Peyer's patch (tissue), 4 donors: Measurements from ENCODE around the gene CAMK1. TPM values are rescaled to one million over a fixed set of nuclear protein-coding genes. Genes with fewer than 3 reads are reported as not detected.

ENCODE experiments used
- DNase-seq, 3 donors: peaks; one replicate each; pipeline ENCODE4 v3.0.0-alpha.2; 2017 to 2019
- H3K27ac ChIP-seq, 4 donors: fragments of 200-600 bp; sonication (generic); one replicate each; pipeline ENCODE4 v1.5.1; 2016 to 2019
- H3K27me3 ChIP-seq, 2 donors: fragments of 200-600 bp; sonication (generic); one replicate each; pipeline ENCODE4 v1.5.1; 2019
- H3K36me3 ChIP-seq, 3 donors: fragments of 200-600 bp; sonication (generic); one replicate each; pipeline ENCODE4 v1.5.1; 2016 to 2019
- H3K4me1 ChIP-seq, 4 donors: fragments of 200-600 bp; sonication (generic); one replicate each; pipeline ENCODE4 v1.5.1; 2016 to 2019
- H3K4me3 ChIP-seq, 4 donors: fragments of 200-600 bp; sonication (generic); 1 replicate in 3 of 4; 2 replicates in 1 of 4; pipeline ENCODE4 v1.5.1; 2016 to 2019; ENCODE audit warnings: mild to moderate bottlenecking in 1 of 4
- H3K9me3 ChIP-seq, 4 donors: fragments of 200-600 bp; sonication (generic); one replicate each; pipeline ENCODE4 v1.5.1; 2016 to 2019; ENCODE audit warnings: mild to moderate bottlenecking in 1 of 4
- POLR2A ChIP-seq, 2 donors: fragments of 450-650 bp; IDR thresholded peaks; one replicate each; pipeline ENCODE4 v1.5.1; 2017; ENCODE audit warnings: antibody characterized with exemption in 2 of 2, mild to moderate bottlenecking in 2 of 2, moderate library complexity in 2 of 2
- total RNA-seq, 4 donors: library from RNA; depleted of rRNA; stranded (reverse); fragments of >200 nt; gene quantifications; one replicate each; pipeline ENCODE4 v1.1.0, GENCODE V29; 2016
- TF ChIP-seq, protein P1 (sequence below), 6 experiments: fragments of 450-650 bp in 4 of 6; fragments of 200-600 bp in 2 of 6; sonication (generic) in 1 of 6; IDR thresholded peaks; one replicate each; pipeline ENCODE4 v1.5.1; 2017 to 2019; ENCODE audit warnings: antibody characterized with exemption in 6 of 6, mild to moderate bottlenecking in 3 of 6, moderate library complexity in 1 of 6

CAMK1 gene
- total RNA-seq, 4 donors from 2014 or later: 5.6 to 51.2 (median 10.4) TPM

DNA sequence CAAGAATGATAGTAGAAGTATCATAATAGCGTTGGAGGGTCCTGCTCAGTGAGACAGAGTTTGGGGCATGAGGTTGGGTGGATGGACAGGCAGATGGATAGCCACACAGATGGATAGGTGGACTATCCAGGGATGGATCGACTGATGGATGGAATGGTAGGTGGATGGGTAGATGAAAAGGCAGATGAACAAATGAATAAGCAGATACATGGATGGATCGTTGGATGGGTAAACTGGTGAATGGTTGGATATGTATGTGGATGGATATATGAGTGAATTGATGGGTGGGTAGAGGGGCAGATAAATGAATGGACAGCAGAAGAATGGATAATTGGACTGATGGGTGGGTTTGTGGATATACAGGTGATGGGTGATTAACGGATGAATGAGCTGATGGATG lies 56.6 kb downstream of the CAMK1 start:
- Histone ChIP-seq H3K4me1 (peaks cover 0 to 13% (median 0%) of the 10 kb centered on the region in 4 donors), H3K27me3 (no peaks in the 10 kb centered on the region), H3K36me3 (no peaks in the 10 kb centered on the region), H3K4me3 (no peak overlapping the region), H3K27ac (no peak overlapping the region), H3K9me3 (no peaks in the 10 kb centered on the region)
- no peak for DNase-seq
- TF ChIP-seq, protein P1, sequence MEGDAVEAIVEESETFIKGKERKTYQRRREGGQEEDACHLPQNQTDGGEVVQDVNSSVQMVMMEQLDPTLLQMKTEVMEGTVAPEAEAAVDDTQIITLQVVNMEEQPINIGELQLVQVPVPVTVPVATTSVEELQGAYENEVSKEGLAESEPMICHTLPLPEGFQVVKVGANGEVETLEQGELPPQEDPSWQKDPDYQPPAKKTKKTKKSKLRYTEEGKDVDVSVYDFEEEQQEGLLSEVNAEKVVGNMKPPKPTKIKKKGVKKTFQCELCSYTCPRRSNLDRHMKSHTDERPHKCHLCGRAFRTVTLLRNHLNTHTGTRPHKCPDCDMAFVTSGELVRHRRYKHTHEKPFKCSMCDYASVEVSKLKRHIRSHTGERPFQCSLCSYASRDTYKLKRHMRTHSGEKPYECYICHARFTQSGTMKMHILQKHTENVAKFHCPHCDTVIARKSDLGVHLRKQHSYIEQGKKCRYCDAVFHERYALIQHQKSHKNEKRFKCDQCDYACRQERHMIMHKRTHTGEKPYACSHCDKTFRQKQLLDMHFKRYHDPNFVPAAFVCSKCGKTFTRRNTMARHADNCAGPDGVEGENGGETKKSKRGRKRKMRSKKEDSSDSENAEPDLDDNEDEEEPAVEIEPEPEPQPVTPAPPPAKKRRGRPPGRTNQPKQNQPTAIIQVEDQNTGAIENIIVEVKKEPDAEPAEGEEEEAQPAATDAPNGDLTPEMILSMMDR (IDR thresholded peaks at IDR 0.05): no peak
- TF ChIP-seq POLR2A (IDR thresholded peaks at IDR 0.05): no peak

DNA sequence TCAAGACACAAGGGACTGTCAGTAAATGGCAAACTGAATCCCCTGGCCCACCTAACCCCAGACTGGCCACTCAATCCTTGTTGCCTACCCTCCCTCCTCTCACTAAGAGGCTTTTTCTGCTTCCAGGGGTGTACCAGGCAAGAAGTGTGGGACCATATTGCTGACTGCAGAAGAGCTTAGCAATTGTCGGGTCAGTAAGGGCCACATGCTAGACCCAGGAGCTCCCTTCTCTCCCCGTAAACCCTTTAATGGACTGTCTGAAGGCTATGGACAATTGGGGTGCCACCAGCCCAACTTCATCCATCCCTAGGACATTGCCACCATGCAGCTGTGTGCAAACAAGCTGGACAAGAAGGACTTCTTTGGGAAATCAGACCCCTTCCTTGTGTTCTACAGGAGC lies 57.3 kb downstream of the CAMK1 start:
- H3K27me3 ChIP-seq: no peaks in the 10 kb centered on the region
- TF ChIP-seq, protein P1 (IDR thresholded peaks at IDR 0.05): no peak
- no peak for TF ChIP-seq POLR2A (IDR thresholded peaks at IDR 0.05)
- no peak for DNase-seq
- H3K4me3 ChIP-seq: no peak overlapping the region
- no peak overlapping the region for H3K27ac ChIP-seq
- no peaks in the 10 kb centered on the region for H3K36me3 ChIP-seq
- no peaks in the 10 kb centered on the region for H3K9me3 ChIP-seq
- H3K4me1 ChIP-seq: peaks cover 0 to 13% (median 0%) of the 10 kb centered on the region in 4 donors

DNA sequence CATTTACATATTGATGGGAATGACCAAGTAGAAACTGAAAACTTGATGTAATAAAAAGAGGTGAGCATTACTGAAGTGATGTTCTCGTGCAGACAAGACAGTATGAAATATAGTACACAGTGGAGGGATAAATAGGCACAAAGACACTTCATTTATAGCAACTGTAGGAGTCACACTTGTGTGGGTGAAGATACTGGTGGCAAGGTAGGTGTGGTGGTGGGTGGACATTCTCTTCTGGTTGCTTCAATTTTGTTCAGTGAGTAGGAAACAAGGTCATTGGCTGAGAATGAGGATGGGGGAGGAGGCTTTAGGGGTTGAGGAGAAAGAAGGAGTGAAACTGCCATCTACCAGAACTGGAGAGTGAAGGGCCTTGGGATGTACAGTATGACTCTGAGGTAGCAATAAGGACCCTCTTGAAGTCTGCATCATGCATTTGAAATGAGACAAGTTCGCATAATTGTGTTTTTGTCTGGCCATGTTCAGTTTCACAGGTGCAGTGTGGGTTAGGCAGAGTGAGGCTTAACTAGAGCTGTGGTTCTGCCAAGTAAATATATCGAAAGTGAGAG lies 59.5 kb downstream of the CAMK1 start:
- TF ChIP-seq POLR2A (IDR thresholded peaks at IDR 0.05): no peak
- TF ChIP-seq, protein P1 (IDR thresholded peaks at IDR 0.05): no peak
- DNase-seq: no peak
- no peaks in the 10 kb centered on the region for H3K9me3 ChIP-seq
- no peaks in the 10 kb centered on the region for H3K36me3 ChIP-seq
- H3K27me3 ChIP-seq: no peaks in the 10 kb centered on the region
- H3K4me3 ChIP-seq: no peak overlapping the region
- H3K4me1 ChIP-seq: peaks cover 0 to 1% (median 0%) of the 10 kb centered on the region in 4 donors
- no peak overlapping the region for H3K27ac ChIP-seq

Other genes starting within 250 kb of the CAMK1 start
- under 1 TPM in 1 of 4 donors, not detected in 3; 0.54 TPM for gene LHFPL4, start 216.1 kb downstream of the CAMK1 start, total RNA-seq
- 10 to 100 TPM; 37.1 to 41.7 (median 38.3) TPM for gene MTMR14, start 120.4 kb downstream of the CAMK1 start, total RNA-seq
- gene CPNE9, start 66.1 kb downstream of the CAMK1 start, total RNA-seq: not detected
- 10 to 100 TPM; 16.8 to 43.7 (median 25.6) TPM for gene BRPF1, start 38.2 kb downstream of the CAMK1 start, total RNA-seq
- 100 to 1,000 TPM in 1 of 4 donors, 10 to 100 TPM in 3; 51.2 to 163 (median 74.1) TPM for gene OGG1, start 20.0 kb downstream of the CAMK1 start, total RNA-seq
- gene TADA3, start 22.5 kb upstream of the CAMK1 start, total RNA-seq: 10 to 100 TPM; 38.0 to 63.6 (median 55.7) TPM
- gene ARPC4, start 23.1 kb upstream of the CAMK1 start, total RNA-seq: 100 to 1,000 TPM; 111 to 165 (median 135) TPM
- gene TTLL3, start 40.3 kb upstream of the CAMK1 start, total RNA-seq: 100 to 1,000 TPM in 3 of 4 donors, 10 to 100 TPM in 1; 42.4 to 594 (median 143) TPM
- 10 to 100 TPM; 29.7 to 43.1 (median 38.5) TPM for gene RPUSD3, start 74.1 kb upstream of the CAMK1 start, total RNA-seq
- gene CIDEC, start 110.3 kb upstream of the CAMK1 start, total RNA-seq: 100 to 1,000 TPM in 3 of 4 donors, 10 to 100 TPM in 1; 27.2 to 510 (median 253) TPM
- 10 to 100 TPM; 23.9 to 46.5 (median 41.9) TPM for gene JAGN1, start 120.7 kb upstream of the CAMK1 start, total RNA-seq
- gene IL17RE, start 132.9 kb upstream of the CAMK1 start, total RNA-seq: 100 to 1,000 TPM in 2 of 4 donors, 10 to 100 TPM in 2; 11.6 to 160 (median 109) TPM
- gene IL17RC, start 147.2 kb upstream of the CAMK1 start, total RNA-seq: 100 to 1,000 TPM in 3 of 4 donors, 10 to 100 TPM in 1; 22.3 to 125 (median 123) TPM
- 10 to 100 TPM; 21.9 to 45.6 (median 34.4) TPM for gene CRELD1, start 163.9 kb upstream of the CAMK1 start, total RNA-seq
- gene PRRT3, start 182.5 kb upstream of the CAMK1 start, total RNA-seq: 10 to 100 TPM in 1 of 4 donors, 1 to 10 TPM in 3; 1.9 to 13.2 (median 3.6) TPM
- 10 to 100 TPM; 23.9 to 42.2 (median 32.8) TPM for gene EMC3, start 216.9 kb upstream of the CAMK1 start, total RNA-seq